T-helper 2 cell treated with Interferon-gamma antibody and Interleukin-4, amounts not matched to agents 5 μg/mL and 100 μg/mL, for 36 hours (primary cell): ENCODE data around the gene ATP2B1.

Source experiments
- DNase-seq: peaks from one replicate; pipeline ENCODE4 v3.0.0; 2021; ENCODE audit warnings: low spot score
- H3K27ac Mint-ChIP-seq: one replicate; pipeline ENCODE4 v1.8.0; 2021; ENCODE audit warnings: mild to moderate bottlenecking, mixed read lengths
- H3K27me3 Mint-ChIP-seq: one replicate; pipeline ENCODE4 v1.8.0; 2021; ENCODE audit warnings: low read depth, mixed read lengths
- H3K36me3 Mint-ChIP-seq: one replicate; pipeline ENCODE4 v1.8.0; 2021; ENCODE audit warnings: low read depth, mixed read lengths
- H3K4me1 Mint-ChIP-seq: one replicate; pipeline ENCODE4 v1.8.0; 2021; ENCODE audit warnings: low read depth, mixed read lengths
- H3K4me3 Mint-ChIP-seq: one replicate; pipeline ENCODE4 v1.8.0; 2022; ENCODE audit warnings: mild to moderate bottlenecking, moderate library complexity, mixed read lengths
- H3K9me3 Mint-ChIP-seq: one replicate; pipeline ENCODE4 v1.8.0; 2021; ENCODE audit warnings: mixed read lengths

Gene ATP2B1

DNA sequence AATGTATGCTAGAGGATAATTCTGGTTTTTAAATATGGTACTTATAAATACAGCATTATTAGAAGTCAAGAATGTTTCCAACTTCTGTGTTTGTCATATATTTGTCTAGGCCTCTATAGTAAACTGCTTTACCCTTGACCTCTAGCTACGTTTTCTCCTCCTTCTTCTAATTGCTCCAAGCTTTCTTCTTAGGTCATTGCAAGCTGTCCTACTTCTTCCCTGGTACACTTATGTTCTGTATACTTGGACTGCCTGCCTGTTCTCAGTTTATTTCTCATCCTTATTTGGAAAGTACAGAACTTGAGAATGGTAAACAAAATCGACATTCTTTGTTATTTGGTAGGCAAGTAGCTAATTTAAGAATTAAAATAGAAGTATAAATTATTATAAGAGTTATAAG, 23.9 kb upstream of the ATP2B1 start:
- peaks cover 9% of the 10 kb centered on the region for H3K4me1 Mint-ChIP-seq

DNA sequence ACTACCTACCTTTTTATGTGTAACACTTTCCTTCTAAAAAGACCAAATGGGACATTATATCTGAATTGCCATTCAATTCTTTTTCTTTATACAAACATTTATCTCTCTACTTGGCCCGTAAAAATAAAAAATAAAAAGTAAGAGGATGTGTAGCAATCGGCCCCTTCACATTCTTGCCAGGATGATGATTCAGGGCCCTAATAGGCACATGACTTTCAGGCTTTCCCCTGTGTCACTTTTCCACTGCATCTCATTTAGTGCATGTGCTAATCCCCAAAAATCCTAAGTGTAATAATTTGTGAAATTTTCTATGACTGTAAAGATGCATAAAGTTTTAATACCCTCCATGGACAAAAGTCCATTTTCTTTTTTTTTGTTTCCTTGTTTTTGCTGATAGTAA, 23.0 kb upstream of the ATP2B1 start:
- Mint-ChIP-seq H3K36me3 (peaks cover 1% of the 10 kb centered on the region), H3K9me3 (peaks cover 26% of the 10 kb centered on the region), H3K27ac (no peak overlapping the region), H3K27me3 (peaks cover 2% of the 10 kb centered on the region), H3K4me1 (peaks cover 9% of the 10 kb centered on the region), H3K4me3 (no peak overlapping the region)
- no peak for DNase-seq

More for the DNA sequence above, 23.9 kb upstream of the ATP2B1 start:
- DNase-seq = no peak
- Mint-ChIP-seq H3K27ac (no peak overlapping the region), H3K9me3 (peaks cover 28% of the 10 kb centered on the region), H3K36me3 (peaks cover 1% of the 10 kb centered on the region), H3K27me3 (peaks cover 2% of the 10 kb centered on the region), H3K4me3 (no peak overlapping the region)

DNA sequence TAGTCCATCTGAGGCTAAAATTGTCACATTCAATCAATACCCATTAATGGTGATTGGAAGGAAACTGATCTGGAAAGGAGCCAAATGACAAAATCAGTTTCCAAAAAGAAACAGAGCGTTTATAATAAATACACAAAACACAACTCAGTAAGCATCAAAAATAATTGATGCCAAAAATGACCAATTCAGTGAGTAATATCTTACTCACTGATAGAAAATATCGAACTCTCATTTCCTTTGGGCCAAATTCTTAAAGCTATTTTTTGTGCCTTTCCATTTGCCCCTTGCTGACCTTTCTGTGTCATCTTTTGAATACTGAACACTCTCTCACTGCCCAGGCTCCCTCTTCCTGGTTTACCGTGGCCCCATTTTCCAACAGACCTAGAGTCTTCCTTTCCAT, 22.5 kb upstream of the ATP2B1 start:
- peaks cover 1% of the 10 kb centered on the region for H3K36me3 Mint-ChIP-seq
- peaks cover 2% of the 10 kb centered on the region for H3K27me3 Mint-ChIP-seq
- H3K4me3 Mint-ChIP-seq = no peak overlapping the region
- no peak overlapping the region for H3K27ac Mint-ChIP-seq
- H3K9me3 Mint-ChIP-seq = peaks cover 24% of the 10 kb centered on the region
- H3K4me1 Mint-ChIP-seq = peaks cover 9% of the 10 kb centered on the region
- no peak for DNase-seq

DNA sequence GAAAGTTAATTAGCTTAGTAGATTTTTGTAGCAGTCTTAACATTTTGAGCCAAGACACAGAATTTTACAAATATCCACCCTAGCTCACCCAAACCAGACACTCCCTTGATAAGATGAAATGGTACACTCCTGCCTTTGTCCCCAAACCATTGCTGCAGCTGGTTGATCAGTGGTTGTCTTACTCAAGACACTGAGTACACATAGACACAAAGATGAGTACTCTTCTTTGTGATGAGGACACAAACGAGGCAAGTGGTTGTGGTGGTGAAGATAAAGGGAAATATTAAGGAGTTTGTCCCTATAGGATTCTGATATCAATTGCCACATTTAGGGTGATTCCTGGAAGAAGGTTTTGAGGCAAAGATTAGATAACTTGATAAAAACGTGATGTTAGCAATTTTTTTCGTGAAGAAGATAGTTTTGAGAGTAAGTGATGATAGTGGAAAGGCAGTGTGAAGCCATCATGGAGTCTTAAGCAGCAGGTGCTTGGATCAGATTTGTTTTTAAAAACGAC, 21.4 kb upstream of the ATP2B1 start:
- H3K9me3 Mint-ChIP-seq = peaks cover 13% of the 10 kb centered on the region
- H3K36me3 Mint-ChIP-seq = peaks cover 1% of the 10 kb centered on the region
- peaks cover 2% of the 10 kb centered on the region for H3K27me3 Mint-ChIP-seq
- no peak for DNase-seq
- H3K4me3 Mint-ChIP-seq = no peak overlapping the region
- H3K4me1 Mint-ChIP-seq = peaks cover 9% of the 10 kb centered on the region
- no peak overlapping the region for H3K27ac Mint-ChIP-seq

DNA sequence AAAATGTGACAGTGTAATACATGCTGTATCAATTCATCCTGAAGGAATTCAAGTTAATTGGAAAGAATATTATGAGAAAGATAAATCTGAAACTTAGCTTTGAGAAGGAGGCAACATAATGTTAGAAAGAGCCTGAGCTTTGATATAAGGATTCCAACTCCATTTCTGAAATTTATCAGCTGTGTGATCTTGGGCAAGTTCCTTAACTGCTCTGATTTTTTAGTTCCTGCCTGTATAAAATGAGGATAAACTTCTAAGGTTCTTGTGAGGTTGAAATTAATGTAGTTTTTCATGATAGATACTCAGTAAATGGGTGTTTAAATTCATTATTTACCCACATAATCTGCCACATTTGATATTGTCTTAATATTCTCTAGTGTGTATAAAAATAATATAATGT, 14.6 kb upstream of the ATP2B1 start:
- Mint-ChIP-seq H3K4me1 (no peaks in the 10 kb centered on the region), H3K36me3 (no peaks in the 10 kb centered on the region), H3K27me3 (peaks cover 3% of the 10 kb centered on the region), H3K9me3 (no peaks in the 10 kb centered on the region), H3K4me3 (no peak overlapping the region), H3K27ac (no peak overlapping the region)
- DNase-seq = no peak

DNA sequence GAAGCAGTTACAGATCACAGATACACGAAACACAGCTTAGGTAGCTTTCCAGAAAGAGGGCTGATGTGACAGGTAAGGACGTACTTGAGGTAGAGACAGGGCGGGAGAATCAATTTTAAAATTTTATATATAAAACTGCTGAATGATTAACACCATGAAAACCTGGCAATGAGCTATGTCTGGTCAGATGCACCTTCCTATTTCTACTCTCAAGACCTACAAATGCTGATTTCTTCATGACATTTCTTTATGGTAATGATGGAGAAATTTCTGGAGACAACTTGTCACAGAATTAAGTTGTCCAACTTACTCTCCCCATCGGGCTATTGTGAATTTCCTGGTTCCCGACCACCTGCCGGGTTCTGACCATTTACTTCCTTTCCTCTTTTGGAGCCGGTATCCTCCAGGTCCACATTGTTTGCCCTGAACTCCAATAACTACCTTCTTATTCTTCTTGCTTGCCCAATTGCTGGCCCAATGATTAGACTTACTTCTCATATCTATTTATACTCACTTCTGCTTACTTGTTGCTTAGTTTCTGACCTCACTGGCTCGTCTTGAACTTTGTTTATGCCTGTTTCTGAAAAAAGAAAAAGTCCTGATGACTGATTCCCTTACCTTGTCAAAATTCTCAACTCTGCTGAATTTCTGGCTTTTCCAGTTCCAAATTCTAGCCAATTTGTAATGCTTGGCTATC, 12.8 kb upstream of the ATP2B1 start:
- Mint-ChIP-seq H3K4me1 (no peaks in the 10 kb centered on the region), H3K27me3 (peaks cover 3% of the 10 kb centered on the region), H3K9me3 (peaks cover 7% of the 10 kb centered on the region), H3K27ac (no peak overlapping the region), H3K4me3 (no peak overlapping the region), H3K36me3 (no peaks in the 10 kb centered on the region)
- no peak for DNase-seq

DNA sequence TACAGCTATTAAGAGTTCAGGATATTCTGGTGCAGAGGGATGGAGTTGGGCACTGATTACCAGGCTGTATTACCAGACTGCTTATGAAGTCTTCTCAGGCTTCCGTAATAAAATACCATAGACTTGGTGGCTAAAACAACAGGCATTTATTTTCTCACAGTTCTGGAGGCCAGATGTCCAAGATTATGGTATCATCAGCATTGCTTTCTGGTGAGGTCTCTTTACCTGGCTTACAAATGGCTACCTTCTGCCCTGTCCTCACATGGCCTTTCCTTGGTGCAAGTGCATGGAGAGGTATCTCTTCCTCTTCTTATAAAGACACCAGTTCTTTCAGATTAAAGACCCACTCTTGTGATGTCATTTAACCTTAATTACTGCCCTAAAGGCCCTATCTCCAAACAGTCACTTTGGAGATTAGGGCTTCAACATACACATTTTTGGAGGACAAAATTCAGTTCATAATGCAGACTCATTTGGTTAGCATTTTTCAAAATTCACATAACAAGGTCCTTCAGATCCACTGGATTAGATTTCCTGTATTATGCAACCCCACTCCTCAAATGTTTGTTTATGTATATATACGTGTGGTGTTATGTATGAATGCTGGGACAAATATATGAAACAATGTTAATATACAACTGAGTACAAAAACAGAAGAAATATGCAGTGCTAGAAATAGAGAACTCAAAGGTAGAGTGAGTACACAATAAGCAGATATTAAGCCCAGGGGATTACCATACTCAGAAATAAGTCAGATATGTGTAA, 9.3 kb upstream of the ATP2B1 start:
- no peaks in the 10 kb centered on the region for H3K4me1 Mint-ChIP-seq

DNA sequence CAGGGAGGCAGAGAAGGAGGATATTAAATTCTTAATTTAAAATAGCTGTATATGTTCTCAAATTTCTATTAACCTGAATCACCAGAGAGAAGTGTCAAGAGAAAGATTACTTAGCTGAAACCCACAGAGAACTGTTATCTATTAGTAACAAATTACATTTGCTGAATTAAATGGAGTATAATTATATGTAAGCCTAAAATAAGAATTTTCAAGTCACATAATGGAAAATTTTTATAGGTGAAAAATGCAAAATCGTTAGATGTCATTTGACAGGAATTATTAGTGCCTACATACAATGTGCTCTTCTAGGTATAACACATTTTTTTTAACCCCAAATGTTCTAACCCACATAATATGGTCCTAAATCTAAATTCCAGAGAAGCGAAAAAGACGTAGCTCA, 4.1 kb upstream of the ATP2B1 start:
- DNase-seq = no peak
- Mint-ChIP-seq H3K27ac (no peak overlapping the region), H3K36me3 (no peaks in the 10 kb centered on the region), H3K4me3 (no peak overlapping the region), H3K4me1 (peaks cover 8% of the 10 kb centered on the region), H3K9me3 (peaks cover 17% of the 10 kb centered on the region), H3K27me3 (peaks cover 35% of the 10 kb centered on the region)

More for the DNA sequence above, 9.3 kb upstream of the ATP2B1 start:
- Mint-ChIP-seq H3K27ac (no peak overlapping the region), H3K36me3 (no peaks in the 10 kb centered on the region), H3K4me3 (no peak overlapping the region), H3K9me3 (peaks cover 17% of the 10 kb centered on the region), H3K27me3 (peaks cover 10% of the 10 kb centered on the region)
- no peak for DNase-seq

DNA sequence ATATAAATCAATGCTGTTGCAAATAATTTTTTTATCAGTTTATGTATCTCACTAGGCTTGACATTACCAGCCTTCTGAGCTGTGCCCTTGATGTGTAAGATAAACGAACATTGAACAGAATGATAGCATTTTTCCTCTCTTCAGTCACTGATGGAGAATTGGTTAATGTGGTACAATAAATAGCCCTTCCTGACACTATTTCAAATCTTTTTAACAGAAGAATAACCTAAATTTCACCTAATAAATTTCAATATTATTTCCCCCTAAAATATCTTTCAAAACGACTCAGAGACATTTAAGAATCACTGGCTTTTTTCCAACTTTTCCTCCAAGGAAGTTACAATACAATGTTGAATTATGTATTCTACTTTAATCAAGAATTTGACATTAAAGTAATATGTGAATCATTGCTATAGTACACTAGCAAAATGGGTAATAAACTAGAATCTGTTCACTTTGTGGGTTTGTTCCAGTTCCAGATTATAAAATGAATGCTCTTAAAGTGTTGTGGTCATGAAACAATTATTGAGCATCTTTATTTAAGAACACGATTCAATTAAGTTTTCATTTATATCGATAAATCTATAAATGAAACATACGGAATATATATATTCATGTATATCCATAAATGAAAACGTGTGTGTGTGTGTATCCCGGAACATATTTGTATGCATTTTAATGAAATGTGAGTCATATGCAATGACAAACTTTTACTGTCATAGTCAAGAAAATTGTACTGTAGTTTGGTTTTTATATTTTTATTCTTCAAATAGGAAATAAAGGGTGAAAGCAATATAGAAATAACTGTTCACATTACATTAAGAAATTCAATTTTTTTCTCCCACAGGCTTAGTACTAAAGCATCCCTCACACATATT, 2.5 kb upstream of the ATP2B1 start:
- no peak for DNase-seq
- Mint-ChIP-seq H3K27me3 (peaks cover 37% of the 10 kb centered on the region), H3K4me3 (peak overlapping the region; percentile 84)

DNA sequence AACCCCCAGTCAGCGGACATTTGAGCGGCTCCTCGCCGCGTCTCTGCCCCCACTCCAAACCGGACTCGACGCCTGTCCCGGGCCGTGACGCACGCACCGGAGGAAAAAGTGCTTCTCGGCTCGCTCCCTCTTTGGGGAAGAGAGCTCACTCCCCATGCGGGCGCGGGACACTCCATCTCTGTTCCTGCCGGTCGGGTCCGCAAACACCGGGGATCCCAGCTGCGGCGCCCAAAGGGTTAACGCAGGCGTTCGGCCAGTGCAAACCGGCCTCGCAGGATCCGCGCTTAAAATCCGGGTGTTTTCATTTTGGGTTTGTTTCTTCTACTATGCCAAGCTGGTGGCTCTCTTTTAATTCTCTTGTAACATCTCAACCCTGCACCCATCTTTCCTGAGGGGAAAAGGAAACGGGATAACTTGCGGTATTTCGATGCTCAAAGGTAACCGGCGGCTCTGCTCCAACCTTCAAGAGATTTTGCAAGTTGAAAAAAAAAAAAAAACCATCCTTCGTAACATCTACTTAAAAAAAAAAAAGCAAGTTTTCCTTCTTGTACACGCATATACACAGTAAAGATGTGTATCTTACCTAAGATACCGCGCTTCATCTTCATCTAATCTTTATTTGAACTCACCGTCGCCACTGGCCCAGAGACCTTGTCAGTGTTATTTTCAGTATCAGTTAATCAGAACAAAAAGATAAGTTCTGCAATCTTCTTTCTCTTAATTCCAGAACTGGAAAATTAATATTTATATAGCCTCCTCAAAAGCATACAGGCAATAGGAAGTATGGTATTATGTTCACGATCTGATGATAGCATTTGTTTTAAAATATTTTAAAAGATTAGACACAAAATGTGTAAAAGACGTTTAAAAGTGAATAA, 1.6 kb upstream of the ATP2B1 start:
- peak overlapping the region; percentile 86 for H3K27ac Mint-ChIP-seq
- peaks cover 43% of the 10 kb centered on the region for H3K27me3 Mint-ChIP-seq
- peak overlapping the region; percentile 84 for H3K4me3 Mint-ChIP-seq
- peaks cover 2% of the 10 kb centered on the region for H3K36me3 Mint-ChIP-seq
- peaks cover 5% of the 10 kb centered on the region for H3K9me3 Mint-ChIP-seq
- peaks cover 24% of the 10 kb centered on the region for H3K4me1 Mint-ChIP-seq
- DNase-seq = no peak

More for the DNA sequence above, 2.5 kb upstream of the ATP2B1 start:
- Mint-ChIP-seq H3K36me3 (no peaks in the 10 kb centered on the region), H3K4me1 (peaks cover 18% of the 10 kb centered on the region), H3K9me3 (peaks cover 10% of the 10 kb centered on the region), H3K27ac (no peak overlapping the region)

DNA sequence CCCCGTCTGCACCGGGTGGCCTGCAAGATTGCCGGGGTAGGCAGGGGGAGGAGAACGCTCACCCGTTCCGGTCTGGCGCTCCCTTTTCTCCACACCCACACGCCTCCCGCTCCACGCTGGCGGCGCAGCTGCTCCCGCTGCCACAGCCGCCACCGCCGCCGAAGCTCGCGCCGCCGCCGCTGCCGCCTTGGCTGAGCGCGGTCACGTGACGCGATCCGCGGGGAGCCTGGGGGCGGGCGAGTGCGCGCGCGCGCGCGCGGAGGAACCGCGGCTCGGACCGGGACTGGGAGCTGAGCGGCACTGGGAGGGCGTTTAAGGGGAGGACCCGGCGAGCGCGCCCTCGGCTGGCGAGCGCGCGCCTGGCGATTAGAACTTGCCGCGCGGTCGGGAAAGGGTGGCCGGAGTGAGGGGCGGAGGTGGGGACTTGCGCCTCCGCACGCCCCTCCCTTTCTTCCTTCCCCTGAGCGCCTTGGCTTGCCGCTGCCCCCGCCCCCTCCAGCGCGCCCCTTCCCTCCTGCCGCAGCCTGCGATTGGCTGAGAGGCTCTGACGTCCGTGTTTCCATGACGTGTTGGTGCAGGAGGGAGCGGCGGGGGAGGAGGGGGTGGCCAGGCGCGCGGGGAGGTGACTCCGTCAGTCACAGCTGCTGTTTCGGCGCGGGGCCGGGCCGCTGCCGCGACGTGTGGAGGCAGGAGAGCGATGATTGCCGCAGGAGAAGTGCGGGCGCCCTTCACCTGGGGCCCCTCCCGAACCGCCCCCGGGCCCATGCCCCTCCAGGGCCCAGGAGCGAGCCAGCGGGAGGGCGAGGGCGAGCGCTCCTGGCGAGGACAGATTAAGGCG, 738 bp upstream of the ATP2B1 start:
- peak overlapping the region; percentile 84 for H3K4me3 Mint-ChIP-seq
- no peaks in the 10 kb centered on the region for H3K9me3 Mint-ChIP-seq
- H3K36me3 Mint-ChIP-seq = peaks cover 2% of the 10 kb centered on the region
- peaks cover 44% of the 10 kb centered on the region for H3K27me3 Mint-ChIP-seq
- H3K4me1 Mint-ChIP-seq = peaks cover 25% of the 10 kb centered on the region
- H3K27ac Mint-ChIP-seq = peak overlapping the region; percentile 86
- peak; percentile 94 for DNase-seq

DNA sequence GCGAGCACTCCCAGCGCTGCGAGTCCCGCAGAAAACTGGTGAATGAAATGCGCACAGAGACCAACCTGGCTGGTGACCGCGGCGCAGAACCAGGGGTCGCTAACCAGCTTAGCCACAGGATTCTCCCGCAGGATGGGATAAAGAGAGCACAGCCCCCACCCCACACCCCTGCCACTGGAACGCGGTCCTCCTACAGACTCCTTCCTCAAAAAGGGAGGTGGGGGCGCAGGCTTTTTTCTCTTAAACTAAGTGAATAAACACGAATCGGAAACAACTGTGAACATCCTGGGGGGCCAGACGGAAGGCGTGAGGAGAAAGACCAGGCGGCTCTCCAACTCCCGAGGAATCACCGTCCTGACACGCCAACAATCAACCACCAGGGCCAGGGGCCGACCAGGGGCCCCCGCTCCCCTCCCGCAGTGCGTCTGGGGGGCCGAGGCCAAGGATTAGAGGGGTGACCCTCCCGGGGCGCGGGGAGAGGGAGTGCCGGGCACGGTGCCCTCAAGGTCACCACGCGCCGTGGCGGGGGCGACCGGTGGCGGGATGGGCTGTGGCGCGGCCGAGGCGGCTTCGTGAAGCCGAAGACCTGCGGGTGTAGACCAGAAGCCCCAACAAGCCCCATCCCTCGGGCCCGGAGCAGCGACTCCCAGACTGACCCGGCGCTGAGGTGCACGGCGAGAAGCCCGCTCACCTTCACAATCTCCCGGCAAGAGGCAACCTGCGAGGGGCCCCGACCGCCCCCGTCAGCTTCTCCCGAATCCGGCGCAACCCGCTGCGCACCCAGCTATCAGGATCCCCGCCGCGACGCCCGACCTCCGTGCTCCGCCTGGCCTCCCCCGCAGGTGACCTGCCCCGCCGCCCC, 704 bp downstream of the ATP2B1 start:
- DNase-seq = peak; percentile 36
- H3K36me3 Mint-ChIP-seq = peaks cover 2% of the 10 kb centered on the region
- H3K4me3 Mint-ChIP-seq = peak overlapping the region; percentile 81
- no peaks in the 10 kb centered on the region for H3K9me3 Mint-ChIP-seq
- H3K27ac Mint-ChIP-seq = peak overlapping the region; percentile 81
- peaks cover 25% of the 10 kb centered on the region for H3K4me1 Mint-ChIP-seq
- H3K27me3 Mint-ChIP-seq = peaks cover 34% of the 10 kb centered on the region
